Neuronal stem cell (in vitro differentiated cells): Measurements from ENCODE around the gene ITGA11.

Experiments used
- DNase-seq: peaks from one replicate; pipeline ENCODE4 v3.0.0-alpha.2; 2013; ENCODE audit warnings: low spot score
- H2AFZ ChIP-seq: one replicate; pipeline ENCODE4 v1.6.1; 2013; ENCODE audit warnings: mild to moderate bottlenecking, low read length, inconsistent platforms
- H2AK5ac ChIP-seq: 2 replicates; pipeline ENCODE4 v1.6.1; 2013; ENCODE audit warnings: low read depth, mild to moderate bottlenecking, inconsistent platforms, low read length, moderate library complexity, mixed read lengths
- H2BK120ac ChIP-seq: 2 replicates; pipeline ENCODE4 v1.6.1; 2013; ENCODE audit warnings: low read depth, mild to moderate bottlenecking, inconsistent platforms, low read length, moderate library complexity, mixed read lengths
- H2BK12ac ChIP-seq: one replicate; pipeline ENCODE4 v1.6.1; 2013; ENCODE audit warnings: low read length, inconsistent platforms
- H2BK15ac ChIP-seq: 2 replicates; pipeline ENCODE4 v1.6.1; 2013; ENCODE audit warnings: mild to moderate bottlenecking, low read length, inconsistent platforms, mixed read lengths
- H2BK5ac ChIP-seq: one replicate; pipeline ENCODE4 v1.6.1; 2013; ENCODE audit warnings: inconsistent platforms, mild to moderate bottlenecking, low read length, moderate library complexity
- H3K14ac ChIP-seq: one replicate; pipeline ENCODE4 v1.6.1; 2013; ENCODE audit warnings: low read length, inconsistent platforms
- H3K18ac ChIP-seq: 2 replicates; pipeline ENCODE4 v1.6.1; 2013; ENCODE audit warnings: low read length, inconsistent platforms
- H3K23ac ChIP-seq: 2 replicates; pipeline ENCODE4 v1.6.1; 2013; ENCODE audit warnings: low read depth, mild to moderate bottlenecking, mixed read lengths, low read length, inconsistent platforms; ENCODE audit not compliant: poor library complexity
- H3K27ac ChIP-seq: replicated peaks from 3 replicates; pipeline ENCODE4 v1.5.1; 2013; ENCODE audit warnings: low read length, inconsistent platforms
- H3K27me3 ChIP-seq, 3 experiments: 2 replicates each; pipeline ENCODE4 v1.6.1; 2013; ENCODE audit warnings: low read length in 3 of 3, mild to moderate bottlenecking in 2 of 3, inconsistent platforms in 1 of 3, low read depth in 1 of 3, mixed read lengths in 1 of 3, moderate library complexity in 1 of 3; ENCODE audit not compliant: control insufficient read depth in 3 of 3, insufficient read depth in 3 of 3
- H3K36me3 ChIP-seq, 2 donors: replicated peaks in 1 of 2; 2 replicates each; pipeline ENCODE4 v1.6.1; 2013; ENCODE audit warnings: low read length in 2 of 2; ENCODE audit not compliant: control insufficient read depth in 2 of 2, insufficient read depth in 2 of 2
- H3K4ac ChIP-seq: 2 replicates; pipeline ENCODE4 v1.6.1; 2013; ENCODE audit warnings: inconsistent platforms, mild to moderate bottlenecking, low read length, moderate library complexity
- H3K4me1 ChIP-seq, 2 donors: 1 replicate in 1 of 2; 2 replicates in 1 of 2; pipeline ENCODE4 v1.6.1; 2013; ENCODE audit warnings: low read length in 2 of 2, low read depth in 1 of 2; ENCODE audit not compliant: control insufficient read depth in 2 of 2, insufficient read depth in 1 of 2
- H3K4me2 ChIP-seq: one replicate; pipeline ENCODE4 v1.6.1; 2013; ENCODE audit warnings: mild to moderate bottlenecking, low read length, inconsistent platforms; ENCODE audit not compliant: insufficient read depth, poor library complexity, severe bottlenecking
- H3K4me3 ChIP-seq, 2 donors: 2 replicates each; pipeline ENCODE4 v1.5.1; 2013; ENCODE audit warnings: low read length in 2 of 2, mild to moderate bottlenecking in 2 of 2, inconsistent platforms in 1 of 2, moderate library complexity in 1 of 2
- H3K79me1 ChIP-seq: one replicate; pipeline ENCODE4 v1.6.1; 2013; ENCODE audit warnings: low read depth, mild to moderate bottlenecking, inconsistent platforms, low read length, moderate library complexity
- H3K9ac ChIP-seq: one replicate; pipeline ENCODE4 v1.6.1; 2013; ENCODE audit warnings: mild to moderate bottlenecking, low read depth, low read length, inconsistent platforms; ENCODE audit not compliant: poor library complexity
- H3K9me3 ChIP-seq, 2 donors: replicated peaks in 1 of 2; 2 replicates each; pipeline versions ENCODE3 to v1.6.1; 2013; ENCODE audit warnings: low read length in 2 of 2, mild to moderate bottlenecking in 2 of 2, inconsistent platforms in 1 of 2, low read depth in 1 of 2, mixed read lengths in 1 of 2, moderate library complexity in 1 of 2; ENCODE audit not compliant: control insufficient read depth in 2 of 2, insufficient read depth in 1 of 2
- H4K8ac ChIP-seq: one replicate; pipeline ENCODE4 v1.6.1; 2013; ENCODE audit warnings: low read depth, mild to moderate bottlenecking, inconsistent platforms, low read length, moderate library complexity
- H4K91ac ChIP-seq: one replicate; pipeline ENCODE4 v1.6.1; 2013; ENCODE audit warnings: low read length, low read depth, mild to moderate bottlenecking, inconsistent platforms; ENCODE audit not compliant: poor library complexity
- WGBS, 2 donors: extraction: QIAGEN DNeasy Blood & Tissue Kit; methylation state at CpG; one replicate each; pipeline ENCODE4 v1.1.7; 2013; ENCODE audit warnings: missing lambda C conversion rate in 2 of 2, mixed read lengths in 1 of 2; ENCODE audit not compliant: insufficient read length in 2 of 2, insufficient replicate concordance in 1 of 2; ENCODE audit errors: extremely low coverage in 2 of 2; 5-methylcytosine and 5-hydroxymethylcytosine counted together

Gene ITGA11

GRCh38 chr15:68380456-68380855, 51.5 kb downstream of the ITGA11 start:
- no peak overlapping the region for H2BK120ac ChIP-seq
- no peak overlapping the region for H3K4me2 ChIP-seq
- no peaks in the 10 kb centered on the region for H3K9me3 ChIP-seq
- H3K27ac ChIP-seq, result no peak overlapping the region
- H3K36me3 ChIP-seq, result no peaks in the 10 kb centered on the region
- no peak overlapping the region for H4K91ac ChIP-seq
- no peak overlapping the region for H2AFZ ChIP-seq
- no peak for DNase-seq
- H3K4me1 ChIP-seq, result peaks cover 0 to under 1% of the 10 kb centered on the region in 2 donors
- H2BK15ac ChIP-seq, result no peak overlapping the region
- no peak overlapping the region for H3K4me3 ChIP-seq
- H2BK5ac ChIP-seq, result no peak overlapping the region
- H3K23ac ChIP-seq, result no peak overlapping the region
- no peaks in the 10 kb centered on the region for H3K27me3 ChIP-seq
- WGBS, 2 donors, result no CpG with 5 or more reads among the region's 5 CpGs
- no peak overlapping the region for H2AK5ac ChIP-seq
- no peak overlapping the region for H3K14ac ChIP-seq
- no peak overlapping the region for H3K4ac ChIP-seq
- H3K18ac ChIP-seq, result no peak overlapping the region
- H2BK12ac ChIP-seq, result no peak overlapping the region
- H4K8ac ChIP-seq, result no peak overlapping the region
- no peak overlapping the region for H3K9ac ChIP-seq
- no peaks in the 10 kb centered on the region for H3K79me1 ChIP-seq

- Histone ChIP-seq H3K27me3 (no peaks in the 10 kb centered on the region), H3K36me3 (no peaks in the 10 kb centered on the region), H2BK12ac (no peak overlapping the region), H3K79me1 (no peaks in the 10 kb centered on the region), H2BK5ac (no peak overlapping the region), H3K23ac (no peak overlapping the region), H2BK120ac (no peak overlapping the region), H2AFZ (no peak overlapping the region), H4K91ac (no peak overlapping the region), H3K9ac (no peak overlapping the region), H4K8ac (no peak overlapping the region), H3K4me2 (no peak overlapping the region), H3K27ac (no peak overlapping the region), H3K4me3 (no peak overlapping the region), H3K4me1 (peaks cover 0 to 6% of the 10 kb centered on the region in 2 donors), H2AK5ac (no peak overlapping the region), H3K18ac (no peak overlapping the region), H3K14ac (no peak overlapping the region), H2BK15ac (no peak overlapping the region), H3K4ac (no peak overlapping the region), H3K9me3 (no peaks in the 10 kb centered on the region)
- DNase-seq, result no peak
- no CpG with 5 or more reads among the region's 3 CpGs for WGBS, 2 donors
These were observed 52.1 kb downstream of the ITGA11 start for GRCh38 chr15:68379759-68380290.

- no peak overlapping the region for H2BK5ac ChIP-seq
- H3K79me1 ChIP-seq, result no peaks in the 10 kb centered on the region
- H4K8ac ChIP-seq, result no peak overlapping the region
- no peaks in the 10 kb centered on the region for H3K27me3 ChIP-seq
- no peak overlapping the region for H4K91ac ChIP-seq
- no peak overlapping the region for H3K4me3 ChIP-seq
- DNase-seq, result no peak
- H2BK15ac ChIP-seq, result no peak overlapping the region
- no CpG with 5 or more reads among the region's 8 CpGs for WGBS, 2 donors
- no peak overlapping the region for H3K23ac ChIP-seq
- H2BK12ac ChIP-seq, result no peak overlapping the region
- peaks cover 3 to 12% of the 10 kb centered on the region in 2 donors for H3K4me1 ChIP-seq
- H2AFZ ChIP-seq, result no peak overlapping the region
- H2AK5ac ChIP-seq, result no peak overlapping the region
- H2BK120ac ChIP-seq, result no peak overlapping the region
- no peak overlapping the region for H3K14ac ChIP-seq
- no peak overlapping the region for H3K18ac ChIP-seq
- H3K4me2 ChIP-seq, result no peak overlapping the region
- H3K9ac ChIP-seq, result no peak overlapping the region
- no peaks in the 10 kb centered on the region for H3K9me3 ChIP-seq
- H3K36me3 ChIP-seq, result no peaks in the 10 kb centered on the region
- H3K27ac ChIP-seq, result no peak overlapping the region
- no peak overlapping the region for H3K4ac ChIP-seq
These were observed 52.8 kb downstream of the ITGA11 start for GRCh38 chr15:68379058-68379758.

- no peak overlapping the region for H3K23ac ChIP-seq
These were observed 53.4 kb downstream of the ITGA11 start for GRCh38 chr15:68378595-68378994.

More at GRCh38 chr15:68378595-68378994, 53.4 kb downstream of the ITGA11 start:
- Histone ChIP-seq H3K14ac (no peak overlapping the region), H4K91ac (no peak overlapping the region), H3K27ac (no peak overlapping the region), H3K4me3 (no peak overlapping the region), H3K4me2 (no peak overlapping the region), H3K4me1 (peaks cover 4 to 13% of the 10 kb centered on the region in 2 donors), H4K8ac (no peak overlapping the region), H3K36me3 (no peaks in the 10 kb centered on the region), H2AK5ac (no peak overlapping the region), H2BK12ac (no peak overlapping the region), H2AFZ (no peak overlapping the region), H3K27me3 (no peaks in the 10 kb centered on the region), H3K18ac (no peak overlapping the region), H3K79me1 (no peaks in the 10 kb centered on the region), H3K9ac (no peak overlapping the region), H3K4ac (no peak overlapping the region), H2BK120ac (no peak overlapping the region), H3K9me3 (no peaks in the 10 kb centered on the region), H2BK15ac (no peak overlapping the region), H2BK5ac (no peak overlapping the region)
- WGBS, 2 donors, result no CpG with 5 or more reads among the region's 3 CpGs
- DNase-seq, result no peak
